Adrenal gland (tissue), 12 donors: ENCODE measurements around the gene OR3A2. TPM values are rescaled to one million over a fixed set of nuclear protein-coding genes. Genes with fewer than 3 reads are reported as not detected.
"Not testable (repeated sequence)": the region's sequence is repeated elsewhere in the genome, so short reads cannot be mapped to it uniquely, and the experiment has no call there.

Experiments used
- DNase-seq, 7 donors: peaks; one replicate each; pipeline ENCODE4 v3.0.0-alpha.2; 2019 to 2020
- H3K27ac ChIP-seq, 5 donors: fragments of 200-600 bp; sonication (generic) in 4 of 5; 1 replicate in 3 of 5; 2 replicates in 2 of 5; pipeline versions ENCODE4 v1.5.1 to v1.8.0; 2016 to 2020; ENCODE audit warnings: mild to moderate bottlenecking in 1 of 5
- H3K27me3 ChIP-seq: fragments of 200-600 bp; 2 replicates; pipeline ENCODE4 v1.8.0; 2021
- H3K36me3 ChIP-seq, 2 donors: fragments of 200-600 bp; replicated peaks in 1 of 2; 1 replicate in 1 of 2; 2 replicates in 1 of 2; pipeline versions ENCODE4 v1.5.1 to v1.8.0; 2018 to 2022
- H3K4me1 ChIP-seq, 2 donors: fragments of 200-600 bp; replicated peaks in 1 of 2; 1 replicate in 1 of 2; 2 replicates in 1 of 2; pipeline versions ENCODE4 v1.5.1 to v1.8.0; 2018 to 2021
- H3K4me3 ChIP-seq, 4 donors: fragments of 200-600 bp; sonication (generic) in 3 of 4; one replicate each; pipeline ENCODE4 v1.5.1; 2016 to 2018
- H3K9me3 ChIP-seq, 3 donors: fragments of 200-600 bp; sonication (generic) in 1 of 3; replicated peaks in 1 of 3; 1 replicate in 2 of 3; 2 replicates in 1 of 3; pipeline versions ENCODE4 v1.5.1 to v1.8.0; 2016 to 2021
- POLR2A ChIP-seq, 2 donors: fragments of 450-650 bp; IDR thresholded peaks; one replicate each; pipeline ENCODE4 v1.6.1; 2017; ENCODE audit warnings: antibody characterized with exemption in 2 of 2, mild to moderate bottlenecking in 2 of 2, moderate library complexity in 1 of 2
- WGBS, 4 donors: extraction: QIAGEN DNeasy Blood & Tissue Kit in 2 of 4; methylation state at CpG; one replicate each; pipeline versions ENCODE4 v1.1.5 to v1.1.7; 2013 to 2017; 5-methylcytosine and 5-hydroxymethylcytosine counted together
- intact Hi-C, 2 donors: fragments of 100-400 bp; cut with DNase I; formaldehyde crosslinking; loops; one replicate each; pipeline versions ENCODE4 v1.14.1 to v1.15.0; 2022 to 2023
- polyA plus RNA-seq, 3 donors: library from polyadenylated mRNA; stranded (reverse); fragments of 200-250 nt in 2 of 3; fragments of 350-450 nt in 1 of 3; fragmentation: Illumina TruSeq in 1 of 3; extraction: RNeasy Lipid Tissue Mini Kit (QIAGEN cat#74804) in 1 of 3; gene quantifications; one replicate each; pipeline ENCODE4 v1.2.3, GENCODE V29; 2013 to 2014
- total RNA-seq, 9 donors: library from RNA; depleted of rRNA in 4 of 9; stranded (reverse); fragments of >200 nt in 4 of 9; fragments of 120-200 nt in 1 of 9; fragmentation: NEBNext Ultra II Directional in 1 of 9; extraction: Animal tissue kit (Norgen Biotek cat#: 25700) in 1 of 9; gene quantifications; one replicate each; pipeline versions ENCODE4 v1.1.0 to v1.2.4, GENCODE V29; 2013 to 2023
- TF ChIP-seq, protein P1 (sequence below), 6 experiments: fragments of 450-650 bp in 4 of 6; fragments of 200-600 bp in 2 of 6; sonication (generic) in 1 of 6; IDR thresholded peaks; 1 replicate in 5 of 6; 2 replicates in 1 of 6; pipeline versions ENCODE4 v1.5.1 to v1.8.0; 2016 to 2021; ENCODE audit warnings: antibody characterized with exemption in 6 of 6, mild to moderate bottlenecking in 2 of 6, moderate library complexity in 1 of 6
- donor health status: healthy with polysubstance abuse.
- donor health status: Bipolar disorder and iron deficiency.
- donor health status: DM: yes; HTN: yes; CAD: no.
- donor health status: DM: no; HTN: no; CAD: no.
- donor health status: DM: no; HTN: no; CAD: no.
- donor health status: DM: yes; HTN: yes; CAD: no.

OR3A2 gene
- total and polyA plus RNA-seq, 12 donors: 0.07 to 2.6 (median 0.18) TPM; not detected in 5

DNA sequence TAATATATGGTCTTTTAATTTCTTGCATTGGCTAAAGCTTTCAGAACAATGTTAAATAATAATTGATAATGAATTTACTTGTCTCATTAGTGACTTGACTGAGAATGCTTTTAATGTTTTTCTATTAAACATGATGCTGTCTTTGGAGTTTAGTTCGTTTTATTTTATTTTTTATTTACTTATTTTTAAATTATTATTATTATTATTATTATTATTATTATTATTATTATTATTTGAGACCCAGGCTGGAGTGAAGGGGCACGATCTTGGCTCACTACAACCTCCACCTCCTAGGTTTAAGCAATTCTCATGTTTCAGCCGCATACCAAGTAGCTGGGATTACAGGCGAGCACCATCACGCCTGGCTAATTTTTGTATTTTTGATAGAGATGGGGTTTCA, 29.5 kb upstream of the OR3A2 start:
- Histone ChIP-seq H3K36me3 (no peaks in the 10 kb centered on the region), H3K4me1 (no peaks in the 10 kb centered on the region), H3K9me3 (no peaks in the 10 kb centered on the region), H3K27me3 (no peaks in the 10 kb centered on the region), H3K27ac (no peak overlapping the region), H3K4me3 (no peak overlapping the region)
- TF ChIP-seq POLR2A (IDR thresholded peaks at IDR 0.05): no peak
- TF ChIP-seq, protein P1, sequence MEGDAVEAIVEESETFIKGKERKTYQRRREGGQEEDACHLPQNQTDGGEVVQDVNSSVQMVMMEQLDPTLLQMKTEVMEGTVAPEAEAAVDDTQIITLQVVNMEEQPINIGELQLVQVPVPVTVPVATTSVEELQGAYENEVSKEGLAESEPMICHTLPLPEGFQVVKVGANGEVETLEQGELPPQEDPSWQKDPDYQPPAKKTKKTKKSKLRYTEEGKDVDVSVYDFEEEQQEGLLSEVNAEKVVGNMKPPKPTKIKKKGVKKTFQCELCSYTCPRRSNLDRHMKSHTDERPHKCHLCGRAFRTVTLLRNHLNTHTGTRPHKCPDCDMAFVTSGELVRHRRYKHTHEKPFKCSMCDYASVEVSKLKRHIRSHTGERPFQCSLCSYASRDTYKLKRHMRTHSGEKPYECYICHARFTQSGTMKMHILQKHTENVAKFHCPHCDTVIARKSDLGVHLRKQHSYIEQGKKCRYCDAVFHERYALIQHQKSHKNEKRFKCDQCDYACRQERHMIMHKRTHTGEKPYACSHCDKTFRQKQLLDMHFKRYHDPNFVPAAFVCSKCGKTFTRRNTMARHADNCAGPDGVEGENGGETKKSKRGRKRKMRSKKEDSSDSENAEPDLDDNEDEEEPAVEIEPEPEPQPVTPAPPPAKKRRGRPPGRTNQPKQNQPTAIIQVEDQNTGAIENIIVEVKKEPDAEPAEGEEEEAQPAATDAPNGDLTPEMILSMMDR (IDR thresholded peaks at IDR 0.05): no peak
- intact Hi-C loops: no loop called here
- DNase-seq: no peak
- 77 to 81% (median 81%) methylated on average over 5 of the region's 5 CpGs for WGBS, 4 donors

DNA sequence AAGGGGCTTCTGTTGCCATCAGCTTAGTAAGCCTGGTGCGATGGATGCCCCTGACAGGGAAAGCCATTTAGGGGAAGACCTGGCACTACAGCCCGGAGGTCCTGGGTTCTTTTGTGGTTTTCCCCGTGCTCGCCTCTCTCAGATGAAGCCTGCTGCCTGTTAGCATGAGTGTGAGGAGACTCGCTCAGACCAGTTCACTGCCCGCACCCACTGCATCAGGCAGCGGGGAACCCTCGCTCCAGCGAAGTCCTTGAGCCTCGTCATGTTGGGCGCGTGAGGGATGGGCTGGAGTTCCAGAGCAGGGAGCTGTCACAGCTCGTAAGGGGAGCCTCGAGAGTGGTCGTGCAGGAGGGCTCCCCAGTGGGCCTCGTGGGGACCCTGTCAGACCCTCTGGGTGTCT, 26.1 kb upstream of the OR3A2 start:
- H3K9me3 ChIP-seq, intact Hi-C loops: not testable (repeated sequence)
- 47 to 63% methylated on average over 2 to 3 of the region's 16 CpGs; no CpG with 5 or more reads in 2 of the 4 donors for WGBS, 4 donors

DNA sequence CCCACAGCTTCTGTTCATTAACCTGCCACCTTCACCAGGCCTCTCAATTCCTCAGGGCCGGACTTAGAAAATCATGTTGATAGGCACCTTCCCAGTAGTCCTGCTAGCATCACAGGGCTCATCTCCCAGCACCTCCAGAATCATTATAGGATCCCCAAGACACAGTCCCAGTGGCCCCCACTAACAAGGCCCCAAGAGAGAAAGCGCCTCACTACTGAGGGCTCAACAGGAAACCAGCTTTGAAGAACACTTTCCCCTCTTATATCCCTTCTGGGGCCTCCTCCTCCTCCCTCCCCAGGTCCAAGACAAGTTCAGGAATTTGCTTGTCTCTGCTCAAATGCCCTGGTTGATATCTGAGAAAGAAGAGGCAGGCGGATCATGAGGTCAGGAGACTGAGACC, 25.0 kb upstream of the OR3A2 start, which contains the start of gene OR3A3:
Gene OR3A3, plus strand, starts transcription at position 301 of the 400 bp plus-strand sequence.
- WGBS, 4 donors: 73 to 77% (median 74%) methylated on average over 3 of the region's 3 CpGs
- Histone ChIP-seq H3K27ac (no peak within 1 kb of the TSS), H3K4me3 (no peak within 1 kb of the TSS), H3K27me3 (no peaks in the 10 kb centered on the region), H3K36me3 (no peaks in the 10 kb centered on the region), H3K4me1 (no peaks in the 10 kb centered on the region), H3K9me3 (no peaks in the 10 kb centered on the region)
- intact Hi-C loops: no loop called here
- DNase-seq: no peak
- TF ChIP-seq, protein P1 (IDR thresholded peaks at IDR 0.05): no peak
- TF ChIP-seq POLR2A (IDR thresholded peaks at IDR 0.05): no peak

More for the DNA sequence above, 26.1 kb upstream of the OR3A2 start:
- H3K4me3 ChIP-seq, H3K27ac ChIP-seq, H3K27me3 ChIP-seq, DNase-seq, H3K4me1 ChIP-seq, H3K36me3 ChIP-seq: not testable (repeated sequence)

DNA sequence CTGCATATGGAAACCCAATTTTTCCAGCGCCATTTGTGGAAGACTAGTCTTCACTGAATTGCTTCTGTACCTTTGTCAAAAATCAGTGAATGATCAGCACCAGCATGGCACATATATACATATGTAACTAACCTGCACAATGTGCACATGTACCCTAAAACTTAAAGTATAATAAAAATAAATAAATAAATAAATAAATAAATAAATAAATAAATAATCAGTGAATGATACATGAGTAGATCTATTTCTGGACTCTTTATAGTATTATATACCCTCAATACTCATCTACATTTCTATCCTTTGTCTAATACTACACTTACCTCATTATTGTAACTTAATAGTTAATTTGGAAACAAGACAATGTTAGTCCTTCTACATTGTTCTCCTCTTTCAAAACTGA, 17.7 kb upstream of the OR3A2 start:
- WGBS, 4 donors: 63 to 82% (median 77%) methylated on average over 1 of the region's 1 CpG
- not testable (repeated sequence) for DNase-seq

DNA sequence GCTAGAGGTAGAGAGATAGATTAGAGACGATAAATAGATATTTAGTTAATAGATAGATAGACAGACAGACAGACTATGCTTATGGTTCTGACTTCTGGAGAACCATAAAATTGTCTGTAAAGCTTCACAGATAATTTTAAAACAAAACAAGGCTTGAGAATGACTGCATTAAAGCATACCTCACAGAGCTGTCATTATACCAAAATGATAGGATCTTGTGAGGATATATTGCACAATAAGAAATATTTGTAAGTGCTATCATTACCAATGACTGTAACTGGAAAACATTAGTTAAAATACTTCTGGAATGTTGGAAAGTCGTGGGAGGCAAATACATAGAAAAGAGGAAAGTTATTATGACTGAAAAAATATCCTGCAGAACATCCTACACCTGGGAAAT, 15.7 kb upstream of the OR3A2 start:
- 51 to 62% (median 56%) methylated on average over 2 of the region's 2 CpGs for WGBS, 4 donors

More for the DNA sequence above, 17.7 kb upstream of the OR3A2 start:
- intact Hi-C loops, H3K27ac ChIP-seq, H3K36me3 ChIP-seq, H3K4me1 ChIP-seq, H3K9me3 ChIP-seq, H3K27me3 ChIP-seq, H3K4me3 ChIP-seq: not testable (repeated sequence)

More for the DNA sequence above, 15.7 kb upstream of the OR3A2 start:
- DNase-seq: no peak
- Histone ChIP-seq H3K27ac (no peak overlapping the region), H3K4me1 (no peaks in the 10 kb centered on the region), H3K9me3 (no peaks in the 10 kb centered on the region), H3K36me3 (no peaks in the 10 kb centered on the region), H3K27me3 (no peaks in the 10 kb centered on the region), H3K4me3 (no peak overlapping the region)
- intact Hi-C loops: no loop called here
- TF ChIP-seq, protein P1 (IDR thresholded peaks at IDR 0.05): no peak
- no peak for TF ChIP-seq POLR2A (IDR thresholded peaks at IDR 0.05)
